GM18870 (cell line): Measurements from ENCODE around the gene MACROH2A1.

ENCODE experiments used
- ATAC-seq: cut with Tn5 transposase; IDR thresholded peaks from one replicate; pipeline ENCODE4 v1.9.1; 2021; ENCODE audit warnings: moderate library complexity; ENCODE audit not compliant: unreplicated experiment

MACROH2A1 gene

GRCh38 chr5:135398855-135399793 is at the start of gene MACROH2A1:
MACROH2A1 (minus strand) TSS chr5:135399231; CDS start chr5:135389093, 10,138 bp downstream.
- peak; percentile 59 for ATAC-seq

- no peak for ATAC-seq
These were observed 49.2 kb upstream of the MACROH2A1 start for GRCh38 chr5:135448071-135448739.

- no peak for ATAC-seq
These were observed 48.4 kb upstream of the MACROH2A1 start, which contains the start of gene DCANP1 for GRCh38 chr5:135447298-135447929. DCANP1 (minus strand) TSS chr5:135447348; CDS start chr5:135447108, 240 bp downstream.

- ATAC-seq: no peak
These were observed 47.6 kb upstream of the MACROH2A1 start for GRCh38 chr5:135446615-135447014.

GRCh38 chr5:135446206-135446605 is 47.2 kb upstream of the MACROH2A1 start:
- no peak for ATAC-seq

- ATAC-seq: no peak
These were observed 46.4 kb upstream of the MACROH2A1 start for GRCh38 chr5:135445306-135445985.

GRCh38 chr5:135444881-135445280 is 45.9 kb upstream of the MACROH2A1 start:
- no peak for ATAC-seq

- no peak for ATAC-seq
These were observed 45.3 kb upstream of the MACROH2A1 start for GRCh38 chr5:135444360-135444759.

GRCh38 chr5:135443161-135443960 is 44.3 kb upstream of the MACROH2A1 start:
- no peak for ATAC-seq

- no peak for ATAC-seq
These were observed 43.6 kb upstream of the MACROH2A1 start for GRCh38 chr5:135442431-135443160.

GRCh38 chr5:135441919-135442318 is 42.9 kb upstream of the MACROH2A1 start:
- ATAC-seq: no peak

- ATAC-seq: no peak
These were observed 42.4 kb upstream of the MACROH2A1 start for GRCh38 chr5:135441350-135441831.

- ATAC-seq: no peak
These were observed 41.9 kb upstream of the MACROH2A1 start for GRCh38 chr5:135440916-135441315.

GRCh38 chr5:135439231-135440205 is 40.5 kb upstream of the MACROH2A1 start:
- no peak for ATAC-seq

- ATAC-seq: no peak
These were observed 39.7 kb upstream of the MACROH2A1 start for GRCh38 chr5:135438636-135439221.

GRCh38 chr5:135437796-135438560 is 38.9 kb upstream of the MACROH2A1 start:
- no peak for ATAC-seq

- ATAC-seq: no peak
These were observed 38.4 kb upstream of the MACROH2A1 start for GRCh38 chr5:135437422-135437795.
